Loucy (cell line): Measurements from ENCODE around the gene VWA7.
"Not testable (repeated sequence)": the region's sequence is repeated elsewhere in the genome, so short reads cannot be mapped to it uniquely, and the experiment has no call there.

Experiments
- H2AFZ ChIP-seq: fragments of 200-600 bp; sonication (generic); 2 replicates; pipeline ENCODE4 v1.6.0; 2016; ENCODE audit warnings: antibody characterized with exemption, mild to moderate bottlenecking, low read length, moderate library complexity
- H3F3A ChIP-seq: fragments of 200-600 bp; 2 replicates; pipeline ENCODE4 v1.6.0; 2016; ENCODE audit warnings: antibody characterized with exemption, low read depth, mild to moderate bottlenecking
- H3K27me3 ChIP-seq: fragments of 200-600 bp; sonication (generic); 2 replicates; pipeline ENCODE4 v1.6.1; 2014; ENCODE audit warnings: low read length, mild to moderate bottlenecking; ENCODE audit not compliant: insufficient read depth, poor library complexity, severe bottlenecking
- H3K36me3 ChIP-seq: fragments of 200-600 bp; sonication (generic); 2 replicates; pipeline ENCODE4 v1.6.1; 2016; ENCODE audit warnings: low read length; ENCODE audit not compliant: insufficient read depth
- H3K4me1 ChIP-seq: fragments of 200-600 bp; sonication (generic); 2 replicates; pipeline ENCODE4 v1.5.1; 2014; ENCODE audit warnings: low read length, mild to moderate bottlenecking; ENCODE audit not compliant: insufficient read depth, poor library complexity, severe bottlenecking
- H3K4me2 ChIP-seq: fragments of 200-600 bp; sonication (generic); 2 replicates; pipeline ENCODE4 v1.6.0; 2014; ENCODE audit warnings: antibody characterized with exemption, low read length, low read depth, mild to moderate bottlenecking; ENCODE audit not compliant: poor library complexity, severe bottlenecking
- H3K4me3 ChIP-seq: fragments of 200-600 bp; sonication (generic); 2 replicates; pipeline ENCODE4 v1.5.1; 2014; ENCODE audit warnings: low read length, mild to moderate bottlenecking, mixed read lengths; ENCODE audit not compliant: poor library complexity, severe bottlenecking
- H3K79me2 ChIP-seq: fragments of 200-600 bp; sonication (generic); 2 replicates; pipeline ENCODE4 v1.6.1; 2014; ENCODE audit warnings: low read length; ENCODE audit not compliant: insufficient read depth
- H3K9ac ChIP-seq: fragments of 200-600 bp; sonication (generic); 2 replicates; pipeline ENCODE4 v1.6.0; 2014; ENCODE audit warnings: mild to moderate bottlenecking, low read depth, low read length, moderate library complexity; ENCODE audit not compliant: poor library complexity, severe bottlenecking
- H3K9me2 ChIP-seq: fragments of 200-600 bp; sonication (generic); replicated peaks from 2 replicates; pipeline ENCODE4 v1.6.1; 2016; ENCODE audit warnings: low read depth, low read length, mixed read lengths
- H3K9me3 ChIP-seq: fragments of 200-600 bp; sonication (generic); 2 replicates; pipeline ENCODE4 v1.6.1; 2014; ENCODE audit warnings: mild to moderate bottlenecking, antibody characterized with exemption, low read length, low read depth; ENCODE audit not compliant: insufficient read depth
- H4K20me1 ChIP-seq: fragments of 200-600 bp; sonication (generic); 2 replicates; pipeline ENCODE4 v1.6.0; 2014; ENCODE audit warnings: antibody characterized with exemption, low read length, mild to moderate bottlenecking; ENCODE audit not compliant: insufficient read depth, poor library complexity, severe bottlenecking
- EZH2phosphoT487 ChIP-seq: fragments of 200-600 bp; IDR thresholded peaks from 2 replicates; pipeline ENCODE4 v1.6.1; 2018; ENCODE audit warnings: antibody characterized with exemption, mild to moderate bottlenecking, moderate library complexity, borderline replicate concordance
- TF ChIP-seq, protein P1 (sequence below): fragments of 200-600 bp; sonication (generic); conservative IDR thresholded peaks from 2 replicates; pipeline ENCODE4 v1.5.1; 2014; ENCODE audit warnings: mild to moderate bottlenecking, antibody characterized with exemption, low read length

Gene VWA7, protein sequence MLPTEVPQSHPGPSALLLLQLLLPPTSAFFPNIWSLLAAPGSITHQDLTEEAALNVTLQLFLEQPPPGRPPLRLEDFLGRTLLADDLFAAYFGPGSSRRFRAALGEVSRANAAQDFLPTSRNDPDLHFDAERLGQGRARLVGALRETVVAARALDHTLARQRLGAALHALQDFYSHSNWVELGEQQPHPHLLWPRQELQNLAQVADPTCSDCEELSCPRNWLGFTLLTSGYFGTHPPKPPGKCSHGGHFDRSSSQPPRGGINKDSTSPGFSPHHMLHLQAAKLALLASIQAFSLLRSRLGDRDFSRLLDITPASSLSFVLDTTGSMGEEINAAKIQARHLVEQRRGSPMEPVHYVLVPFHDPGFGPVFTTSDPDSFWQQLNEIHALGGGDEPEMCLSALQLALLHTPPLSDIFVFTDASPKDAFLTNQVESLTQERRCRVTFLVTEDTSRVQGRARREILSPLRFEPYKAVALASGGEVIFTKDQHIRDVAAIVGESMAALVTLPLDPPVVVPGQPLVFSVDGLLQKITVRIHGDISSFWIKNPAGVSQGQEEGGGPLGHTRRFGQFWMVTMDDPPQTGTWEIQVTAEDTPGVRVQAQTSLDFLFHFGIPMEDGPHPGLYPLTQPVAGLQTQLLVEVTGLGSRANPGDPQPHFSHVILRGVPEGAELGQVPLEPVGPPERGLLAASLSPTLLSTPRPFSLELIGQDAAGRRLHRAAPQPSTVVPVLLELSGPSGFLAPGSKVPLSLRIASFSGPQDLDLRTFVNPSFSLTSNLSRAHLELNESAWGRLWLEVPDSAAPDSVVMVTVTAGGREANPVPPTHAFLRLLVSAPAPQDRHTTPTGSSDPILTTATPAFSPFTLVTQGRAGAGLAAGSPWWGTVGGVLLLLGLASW

DNA sequence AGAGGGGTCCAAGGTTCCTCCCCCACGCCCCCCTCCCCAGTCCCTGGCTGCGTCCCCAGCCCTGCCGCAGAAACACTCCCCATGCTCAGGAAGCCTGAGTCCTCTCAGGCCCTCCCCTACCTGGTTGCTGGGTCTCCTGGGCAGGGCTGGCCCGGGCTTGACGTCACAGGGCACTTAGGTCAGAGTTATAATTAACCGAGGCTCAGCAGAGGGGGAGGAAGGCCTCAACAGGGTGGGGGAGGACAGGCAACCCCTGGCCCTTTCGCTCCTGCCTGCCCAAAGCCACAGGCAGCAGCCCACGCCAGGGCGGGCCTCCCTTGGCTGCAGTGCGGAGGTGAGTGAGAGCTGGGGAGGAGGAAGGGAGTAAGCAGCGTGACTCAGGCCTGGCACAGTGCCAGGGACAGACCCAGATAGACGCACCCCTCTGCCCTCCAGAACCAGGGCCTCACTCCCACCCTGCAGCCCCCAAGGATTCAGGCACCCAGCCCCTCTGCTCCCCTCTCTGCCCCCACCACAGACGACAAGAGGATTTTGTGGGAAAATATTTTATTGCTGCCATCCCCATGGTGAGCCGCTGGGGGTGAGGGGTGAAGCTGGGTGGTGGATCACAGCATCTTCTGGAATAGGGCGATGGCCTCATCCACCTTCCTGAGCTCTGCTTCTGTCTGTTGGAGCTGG, at the start of gene VWA7:
TSS of gene VWA7 (minus strand) at position 340 of the 678 bp plus-strand sequence. CDS start 549 bp downstream, outside the sequence.
- Histone ChIP-seq H4K20me1 (no peaks in the 10 kb centered on the region), H3K9ac (no peak within 1 kb of the TSS), H3K36me3 (peaks cover 27% of the 10 kb centered on the region; the same call in 1 of the 2 replicates), H2AFZ (no peak within 1 kb of the TSS), H3F3A (no peaks in the 10 kb centered on the region), H3K9me3 (no peaks in the 10 kb centered on the region), H3K27me3 (no peaks in the 10 kb centered on the region), H3K79me2 (no peaks in the 10 kb centered on the region), H3K4me1 (peaks cover 16% of the 10 kb centered on the region), H3K4me2 (no peak within 1 kb of the TSS), H3K9me2 (no peaks in the 10 kb centered on the region), H3K4me3 (no peak within 1 kb of the TSS)
- TF ChIP-seq, protein P1, sequence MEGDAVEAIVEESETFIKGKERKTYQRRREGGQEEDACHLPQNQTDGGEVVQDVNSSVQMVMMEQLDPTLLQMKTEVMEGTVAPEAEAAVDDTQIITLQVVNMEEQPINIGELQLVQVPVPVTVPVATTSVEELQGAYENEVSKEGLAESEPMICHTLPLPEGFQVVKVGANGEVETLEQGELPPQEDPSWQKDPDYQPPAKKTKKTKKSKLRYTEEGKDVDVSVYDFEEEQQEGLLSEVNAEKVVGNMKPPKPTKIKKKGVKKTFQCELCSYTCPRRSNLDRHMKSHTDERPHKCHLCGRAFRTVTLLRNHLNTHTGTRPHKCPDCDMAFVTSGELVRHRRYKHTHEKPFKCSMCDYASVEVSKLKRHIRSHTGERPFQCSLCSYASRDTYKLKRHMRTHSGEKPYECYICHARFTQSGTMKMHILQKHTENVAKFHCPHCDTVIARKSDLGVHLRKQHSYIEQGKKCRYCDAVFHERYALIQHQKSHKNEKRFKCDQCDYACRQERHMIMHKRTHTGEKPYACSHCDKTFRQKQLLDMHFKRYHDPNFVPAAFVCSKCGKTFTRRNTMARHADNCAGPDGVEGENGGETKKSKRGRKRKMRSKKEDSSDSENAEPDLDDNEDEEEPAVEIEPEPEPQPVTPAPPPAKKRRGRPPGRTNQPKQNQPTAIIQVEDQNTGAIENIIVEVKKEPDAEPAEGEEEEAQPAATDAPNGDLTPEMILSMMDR = no peak
- no peak for TF ChIP-seq EZH2phosphoT487

DNA sequence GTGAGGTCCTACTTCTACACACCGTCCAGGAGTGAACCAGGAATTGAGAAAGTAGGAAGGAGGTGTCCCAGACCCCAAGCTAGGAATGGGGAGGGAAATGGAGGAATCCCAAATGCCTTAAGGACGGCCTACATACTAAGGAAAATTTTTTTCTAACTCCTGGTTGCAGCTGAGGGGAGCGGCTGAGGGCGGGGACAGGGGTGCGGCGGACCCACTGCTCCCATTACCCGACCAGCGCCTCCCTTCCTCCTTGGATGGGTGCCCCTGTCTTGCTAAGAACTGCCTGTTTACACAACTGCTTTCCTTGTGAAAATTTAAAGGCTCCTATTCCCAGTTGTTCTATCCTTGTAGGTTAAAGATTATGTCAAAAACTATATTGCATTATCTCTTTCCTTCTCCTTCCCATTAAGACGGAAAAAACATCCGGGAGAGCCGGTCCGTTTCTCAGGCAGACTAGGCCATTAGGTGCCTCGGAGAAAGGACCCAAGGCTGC, 49.7 kb upstream of the VWA7 start:
- no peaks in the 10 kb centered on the region for H3K27me3 ChIP-seq
- H3K4me2 ChIP-seq = peak overlapping the region; percentile 78
- peaks cover 8% of the 10 kb centered on the region for H3F3A ChIP-seq
- H4K20me1 ChIP-seq = no peaks in the 10 kb centered on the region
- peaks cover 19% of the 10 kb centered on the region for H3K79me2 ChIP-seq
- no peaks in the 10 kb centered on the region for H3K9me2 ChIP-seq
- no peaks in the 10 kb centered on the region for H3K36me3 ChIP-seq
- peak overlapping the region; percentile 85 for H2AFZ ChIP-seq
- no peaks in the 10 kb centered on the region for H3K9me3 ChIP-seq
- peak overlapping the region; percentile 74 for H3K4me3 ChIP-seq
- no peak for TF ChIP-seq EZH2phosphoT487
- TF ChIP-seq, protein P1 = no peak
- H3K4me1 ChIP-seq = peaks cover 17% of the 10 kb centered on the region
- peak overlapping the region; percentile 73 for H3K9ac ChIP-seq

DNA sequence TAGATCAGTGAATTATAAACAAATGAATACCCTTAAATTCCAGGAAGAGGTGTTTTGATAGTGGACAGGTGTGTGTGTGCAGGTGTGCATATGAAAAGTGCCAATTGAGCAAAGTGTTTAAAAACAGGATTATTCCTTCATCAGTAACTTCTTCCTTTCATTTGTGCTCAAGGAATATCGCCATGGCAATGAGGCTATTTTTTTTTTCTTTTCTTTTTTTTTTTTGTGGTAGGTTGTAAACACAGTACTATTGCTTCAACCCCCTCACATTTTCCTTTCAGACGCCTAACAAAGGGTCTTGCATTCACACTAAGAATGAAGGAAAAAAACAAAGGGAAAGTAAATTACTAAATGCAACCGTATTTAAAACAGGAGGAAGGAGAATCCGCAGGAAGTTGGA, 48.4 kb upstream of the VWA7 start:
- Histone ChIP-seq H3K4me2 (no peak overlapping the region), H3K79me2 (peaks cover 7% of the 10 kb centered on the region; the same call in 1 of the 2 replicates), H3K36me3 (no peaks in the 10 kb centered on the region), H3K4me3 (no peak overlapping the region), H4K20me1 (no peaks in the 10 kb centered on the region), H3F3A (peaks cover 8% of the 10 kb centered on the region), H3K4me1 (peaks cover 22% of the 10 kb centered on the region), H3K27me3 (no peaks in the 10 kb centered on the region), H3K9ac (no peak overlapping the region), H3K9me3 (no peaks in the 10 kb centered on the region), H2AFZ (no peak overlapping the region), H3K9me2 (no peaks in the 10 kb centered on the region)
- TF ChIP-seq, protein P1 = no peak
- no peak for TF ChIP-seq EZH2phosphoT487

DNA sequence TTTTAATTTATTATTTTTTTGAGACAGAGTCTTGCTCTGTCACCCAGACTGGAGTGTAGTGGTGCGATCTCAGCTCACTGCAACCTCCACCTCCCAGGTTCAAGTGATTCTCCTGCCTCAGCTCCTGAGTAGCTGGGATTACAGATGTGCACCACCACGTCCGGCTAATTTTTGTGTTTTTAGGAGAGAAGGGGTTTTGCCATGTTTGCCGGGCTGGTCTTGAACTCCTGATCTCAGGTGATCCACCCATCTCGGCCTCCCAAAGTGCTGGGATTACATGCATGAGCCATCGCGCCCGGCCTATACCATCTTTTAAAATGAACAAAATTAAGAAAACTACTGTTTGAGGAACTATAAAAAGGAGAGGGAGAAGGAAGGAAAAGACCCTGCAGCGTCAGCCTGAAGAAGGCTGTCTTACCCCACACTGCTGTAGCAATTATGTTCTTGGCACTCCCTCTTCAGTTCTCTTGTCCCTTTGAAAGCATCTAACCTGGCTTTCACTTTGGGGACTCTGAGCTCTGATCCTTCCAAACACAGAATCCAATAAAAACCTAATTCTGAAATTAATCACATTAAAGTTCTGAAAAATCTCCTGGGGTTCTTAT, 46.6 kb upstream of the VWA7 start:
- not testable (repeated sequence) for H3K79me2 ChIP-seq, H4K20me1 ChIP-seq, H3K9ac ChIP-seq, H3K9me3 ChIP-seq, H3K27me3 ChIP-seq, H3K36me3 ChIP-seq, H3K4me3 ChIP-seq, H2AFZ ChIP-seq, H3K9me2 ChIP-seq, H3F3A ChIP-seq, H3K4me2 ChIP-seq
- H3K4me1 ChIP-seq = peaks cover 22% of the 10 kb centered on the region
